C4-2B (cell line): Measurements from ENCODE around the gene TAS2R41.

ENCODE experiments used
- ZFX ChIP-seq: fragments of 450-650 bp; IDR thresholded peaks from 2 replicates; pipeline ENCODE4 v1.6.1; 2017
- TF ChIP-seq, protein P1 (sequence below): fragments of 450-650 bp; conservative IDR thresholded peaks from 2 replicates; pipeline ENCODE4 v1.5.1; 2017; ENCODE audit warnings: mild to moderate bottlenecking

DNA sequence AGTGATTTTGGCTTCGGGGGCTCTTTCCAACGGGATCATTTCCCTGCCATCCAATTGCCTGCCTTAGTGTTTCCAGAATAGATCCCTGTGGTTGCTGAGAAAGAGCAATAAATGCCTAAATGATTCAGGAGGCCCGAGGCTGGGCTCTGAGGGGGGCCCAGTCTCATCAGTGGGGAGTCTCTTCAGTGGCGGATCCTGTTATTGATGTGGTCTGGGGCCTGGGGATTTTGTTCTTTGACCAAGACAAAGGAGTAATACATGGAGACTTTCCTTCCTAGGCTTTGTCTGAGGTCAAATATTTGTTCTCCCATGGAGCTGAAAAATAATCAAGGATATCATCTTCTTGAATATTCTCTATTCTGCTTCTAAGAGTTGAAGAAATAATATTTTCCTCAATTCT lies 40.8 kb downstream of the TAS2R41 start:
- TF ChIP-seq, protein P1, sequence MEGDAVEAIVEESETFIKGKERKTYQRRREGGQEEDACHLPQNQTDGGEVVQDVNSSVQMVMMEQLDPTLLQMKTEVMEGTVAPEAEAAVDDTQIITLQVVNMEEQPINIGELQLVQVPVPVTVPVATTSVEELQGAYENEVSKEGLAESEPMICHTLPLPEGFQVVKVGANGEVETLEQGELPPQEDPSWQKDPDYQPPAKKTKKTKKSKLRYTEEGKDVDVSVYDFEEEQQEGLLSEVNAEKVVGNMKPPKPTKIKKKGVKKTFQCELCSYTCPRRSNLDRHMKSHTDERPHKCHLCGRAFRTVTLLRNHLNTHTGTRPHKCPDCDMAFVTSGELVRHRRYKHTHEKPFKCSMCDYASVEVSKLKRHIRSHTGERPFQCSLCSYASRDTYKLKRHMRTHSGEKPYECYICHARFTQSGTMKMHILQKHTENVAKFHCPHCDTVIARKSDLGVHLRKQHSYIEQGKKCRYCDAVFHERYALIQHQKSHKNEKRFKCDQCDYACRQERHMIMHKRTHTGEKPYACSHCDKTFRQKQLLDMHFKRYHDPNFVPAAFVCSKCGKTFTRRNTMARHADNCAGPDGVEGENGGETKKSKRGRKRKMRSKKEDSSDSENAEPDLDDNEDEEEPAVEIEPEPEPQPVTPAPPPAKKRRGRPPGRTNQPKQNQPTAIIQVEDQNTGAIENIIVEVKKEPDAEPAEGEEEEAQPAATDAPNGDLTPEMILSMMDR: no peak
- TF ChIP-seq ZFX: no peak
